Middle frontal gyrus (tissue), 1 donor: ENCODE data around the gene ADGRB3.
A peak's percentile ranks its signal among the peaks of the same experiment; 100 is the strongest.

Experiments used
- DNase-seq: peaks from one replicate; pipeline ENCODE4 v3.0.0-alpha.2; 2015; ENCODE audit warnings: low spot score; ENCODE audit errors: extremely low spot score

The ADGRB3 gene

DNA sequence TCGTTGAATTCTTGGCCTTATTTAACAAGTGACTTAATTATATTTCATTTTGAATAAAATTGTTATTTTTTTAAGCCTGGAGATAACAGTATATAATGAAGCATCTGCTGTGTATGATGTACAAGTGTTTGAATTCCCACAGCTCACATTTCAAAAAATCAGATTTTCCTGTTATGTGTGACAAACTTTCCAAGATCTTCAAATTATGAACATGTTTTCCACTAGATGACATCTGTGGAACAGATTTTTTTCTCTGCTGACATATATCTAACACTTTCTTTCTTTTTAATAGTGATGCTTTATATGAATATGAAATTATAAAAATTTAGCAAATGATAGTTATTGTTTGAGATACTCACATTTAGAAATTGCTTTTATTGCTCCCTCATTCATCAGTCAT lies 678.9 kb downstream of the ADGRB3 start:
- no peak for DNase-seq

- no peak for DNase-seq
Measured at GRCh38 chr6:69314531-69314930, 679.4 kb downstream of the ADGRB3 start.

DNA sequence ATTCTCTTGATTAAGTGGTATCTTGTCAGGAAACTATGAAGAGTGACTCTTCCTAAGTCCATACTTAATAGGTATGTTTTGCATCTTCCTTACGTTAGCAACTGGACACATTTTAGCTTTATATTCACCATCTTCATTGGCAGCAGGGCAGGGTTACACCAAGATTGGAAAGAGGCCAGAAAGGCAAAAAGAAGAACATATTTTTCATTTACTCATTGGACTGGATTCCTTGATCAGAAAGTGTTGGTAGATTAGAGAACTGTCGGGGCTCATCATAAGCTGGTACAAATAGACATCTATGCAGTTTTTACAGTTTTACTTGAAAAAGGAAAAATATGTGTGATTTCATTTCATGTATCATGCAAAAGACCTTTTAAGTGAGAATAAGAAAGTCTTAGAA lies 696.8 kb downstream of the ADGRB3 start:
- DNase-seq, result no peak

GRCh38 chr6:69337311-69337710 lies 702.2 kb downstream of the ADGRB3 start:
- DNase-seq, result no peak

GRCh38 chr6:69338431-69339162 lies 703.5 kb downstream of the ADGRB3 start:
- no peak for DNase-seq

- DNase-seq, result no peak
Measured at GRCh38 chr6:69339163-69339550, 704.1 kb downstream of the ADGRB3 start.

DNA sequence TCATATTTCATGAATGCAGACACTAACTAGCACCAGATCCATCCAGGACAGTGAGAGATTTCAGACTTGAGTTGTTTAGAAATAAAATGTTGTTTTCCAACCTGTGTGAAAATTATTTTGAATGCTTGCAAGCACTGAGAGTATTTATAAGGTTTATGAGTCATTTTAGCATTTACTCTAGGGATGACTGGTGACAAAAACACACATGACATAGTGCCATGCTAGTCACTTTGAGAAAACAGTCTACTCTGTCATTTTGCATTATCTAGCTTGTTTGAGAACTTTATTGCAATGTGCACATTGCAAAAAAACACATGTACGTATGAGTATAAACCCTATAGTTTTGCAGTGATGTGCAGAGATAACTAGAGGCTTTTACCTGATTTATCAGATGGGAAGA lies 705.1 kb downstream of the ADGRB3 start:
- DNase-seq, result no peak

DNA sequence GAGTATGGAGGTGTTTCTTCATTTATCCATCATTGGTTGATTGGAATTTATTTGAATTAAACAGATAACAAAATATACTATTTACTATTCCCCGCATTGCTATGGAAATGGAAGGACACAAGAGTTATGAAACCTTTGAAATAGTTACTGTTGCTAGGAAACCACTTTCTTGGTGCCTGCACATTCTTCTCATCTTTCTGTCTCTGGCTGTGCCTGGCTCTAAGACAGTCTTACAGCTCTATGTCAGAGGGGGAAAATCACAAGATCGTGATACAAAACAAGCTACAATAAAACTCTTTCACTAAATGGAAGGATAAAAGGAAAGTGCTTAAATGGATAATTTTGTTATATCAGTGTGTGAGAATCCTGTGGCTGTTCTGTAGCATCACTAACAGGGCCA lies 708.8 kb downstream of the ADGRB3 start:
- DNase-seq, result peak; percentile 16

- peak; percentile 75 for DNase-seq
Measured at GRCh38 chr6:69349771-69350170, 714.7 kb downstream of the ADGRB3 start.

- no peak for DNase-seq
Measured at GRCh38 chr6:69362209-69362608, 727.1 kb downstream of the ADGRB3 start.

DNA sequence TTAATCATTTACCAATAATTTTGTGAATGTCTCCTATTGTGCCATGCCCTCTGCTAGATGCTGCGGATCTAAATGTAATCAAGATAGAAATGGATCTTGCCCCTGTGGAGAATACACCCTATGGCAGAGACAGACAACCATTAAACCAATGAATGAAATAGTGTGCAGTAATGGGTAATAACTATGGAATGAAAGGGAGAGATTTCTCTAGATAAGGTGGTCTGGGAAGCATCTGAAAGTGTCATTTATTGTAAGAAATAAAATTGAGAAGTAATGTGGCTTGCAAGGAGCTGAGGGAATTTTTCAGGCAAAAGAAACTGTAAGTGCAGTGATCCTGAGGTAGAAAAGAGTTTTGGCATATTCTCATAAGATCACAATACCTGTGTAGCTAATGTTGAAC lies 731.7 kb downstream of the ADGRB3 start:
- no peak for DNase-seq

GRCh38 chr6:69368613-69369012 lies 733.5 kb downstream of the ADGRB3 start:
- no peak for DNase-seq

GRCh38 chr6:69370763-69371162 lies 735.7 kb downstream of the ADGRB3 start:
- DNase-seq, result no peak

DNA sequence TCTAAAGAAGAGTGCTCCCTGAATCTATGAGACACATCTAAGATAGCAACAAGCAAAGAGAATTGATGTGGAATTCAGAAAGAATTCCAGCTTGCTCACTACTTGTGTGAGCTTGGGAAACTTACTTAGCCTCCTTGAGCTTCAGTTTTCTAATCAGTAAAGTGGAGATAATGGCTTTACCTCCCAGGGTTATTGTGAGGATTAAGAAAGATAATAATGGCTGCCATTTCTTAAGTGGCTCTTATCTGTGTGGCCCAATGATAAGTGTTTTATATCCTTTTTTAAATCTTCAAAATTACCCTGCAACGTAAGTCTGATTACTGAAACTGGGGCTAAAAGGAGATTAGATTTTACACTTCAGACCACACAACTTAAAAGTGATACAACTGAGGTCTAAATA lies 743.2 kb downstream of the ADGRB3 start:
- DNase-seq, result no peak

- DNase-seq, result no peak
Measured at GRCh38 chr6:69379518-69379917, 744.4 kb downstream of the ADGRB3 start.

- no peak for DNase-seq
Measured at GRCh38 chr6:69383627-69384026, 748.5 kb downstream of the ADGRB3 start.

GRCh38 chr6:69386426-69386825 lies 751.3 kb downstream of the ADGRB3 start:
- DNase-seq, result no peak

- no peak for DNase-seq
Measured at GRCh38 chr6:69390125-69390524, 755.0 kb downstream of the ADGRB3 start.

GRCh38 chr6:69391106-69391505 lies 756.0 kb downstream of the ADGRB3 start:
- DNase-seq, result no peak

DNA sequence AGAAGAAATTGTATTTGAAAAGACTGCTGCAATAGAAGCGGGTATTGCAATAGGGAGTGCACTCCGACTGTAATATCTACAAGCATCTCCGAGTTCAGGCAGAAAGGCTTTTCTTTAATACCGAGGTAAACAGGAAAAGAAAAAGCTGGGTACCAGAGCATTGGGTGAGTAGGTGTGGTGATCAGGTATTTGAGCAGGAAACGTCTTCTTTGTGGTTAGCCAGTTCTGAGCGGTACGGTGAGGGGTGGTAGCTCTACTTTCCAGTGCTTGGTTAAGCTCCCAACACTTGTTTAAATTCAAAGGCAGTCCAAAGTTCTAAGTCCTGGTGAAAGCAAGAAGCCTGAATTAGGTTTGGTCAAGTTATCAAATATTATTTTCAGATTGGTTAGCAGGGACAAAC lies 757.7 kb downstream of the ADGRB3 start:
- DNase-seq, result no peak

- no peak for DNase-seq
Measured at GRCh38 chr6:69398311-69398710, 763.2 kb downstream of the ADGRB3 start.

DNA sequence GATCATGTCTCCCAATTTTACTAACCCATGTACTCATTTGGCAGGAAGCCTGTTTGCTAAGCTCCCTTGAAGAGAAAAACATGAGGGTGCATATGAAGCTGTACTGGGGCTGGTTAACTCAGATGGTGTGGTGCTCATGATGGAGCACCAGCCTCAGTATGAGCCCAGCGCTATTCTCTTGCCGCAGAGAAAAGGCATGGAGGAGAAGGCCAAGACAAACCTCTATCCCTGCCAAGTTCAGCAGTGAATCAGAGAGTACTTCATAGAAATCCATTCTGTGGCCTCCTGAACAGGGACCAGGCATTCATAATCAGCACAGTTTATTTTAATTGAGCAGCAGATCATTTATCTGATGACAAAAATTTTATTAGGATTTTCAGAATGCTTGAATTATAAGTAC lies 763.6 kb downstream of the ADGRB3 start:
- DNase-seq, result no peak

GRCh38 chr6:69408886-69409285 lies 773.8 kb downstream of the ADGRB3 start:
- DNase-seq, result no peak

DNA sequence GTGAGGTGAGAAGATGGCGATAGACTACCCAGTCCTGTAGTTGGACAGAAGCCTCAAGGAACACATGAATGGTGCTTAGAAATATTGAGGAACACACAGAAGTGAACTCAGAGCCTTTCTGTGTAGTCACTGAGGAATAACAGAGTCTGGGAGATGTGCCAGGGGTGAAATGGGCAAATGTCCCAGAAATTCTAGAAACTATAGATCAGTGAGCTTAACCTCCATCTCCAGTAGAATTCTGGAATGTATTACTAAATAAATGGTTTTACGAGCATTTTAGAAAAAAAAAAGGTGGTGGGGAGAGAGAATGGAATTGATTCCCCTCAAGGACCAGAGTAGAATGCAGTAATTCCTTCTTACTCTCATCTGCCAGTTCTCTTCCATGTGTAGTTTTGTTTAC lies 781.7 kb downstream of the ADGRB3 start:
- DNase-seq, result no peak
